Glutamatergic neuron (in vitro differentiated cells): ENCODE measurements around the gene SMTNL1. TPM values are rescaled to one million over a fixed set of nuclear protein-coding genes. Genes with fewer than 3 reads are reported as not detected.

Source experiments
- DNase-seq: peaks from one replicate; pipeline ENCODE4 v3.0.0; 2022
- H3K27ac Mint-ChIP-seq: one replicate; pipeline ENCODE4 v1.8.0; 2020; ENCODE audit warnings: mild to moderate bottlenecking, mixed read lengths, inconsistent platforms; ENCODE audit not compliant: unreplicated experiment
- H3K27me3 Mint-ChIP-seq: one replicate; pipeline ENCODE4 v1.8.0; 2020; ENCODE audit warnings: mild to moderate bottlenecking, moderate library complexity, mixed read lengths, inconsistent platforms; ENCODE audit not compliant: unreplicated experiment
- H3K36me3 Mint-ChIP-seq: one replicate; pipeline ENCODE4 v1.8.0; 2020; ENCODE audit warnings: mild to moderate bottlenecking, mixed read lengths, inconsistent platforms; ENCODE audit not compliant: unreplicated experiment
- H3K4me1 Mint-ChIP-seq: one replicate; pipeline ENCODE4 v1.8.0; 2020; ENCODE audit warnings: mild to moderate bottlenecking, low read depth, mixed read lengths, inconsistent platforms; ENCODE audit not compliant: unreplicated experiment
- H3K4me3 Mint-ChIP-seq: one replicate; pipeline ENCODE4 v1.8.0; 2020; ENCODE audit warnings: mild to moderate bottlenecking, mixed read lengths, inconsistent platforms; ENCODE audit not compliant: unreplicated experiment
- H3K9me3 Mint-ChIP-seq: one replicate; pipeline ENCODE4 v1.8.0; 2020; ENCODE audit warnings: mild to moderate bottlenecking, moderate library complexity, mixed read lengths, inconsistent platforms; ENCODE audit not compliant: unreplicated experiment
- CTCF ChIP-seq: fragments of 200-600 bp; sonication (generic); IDR thresholded peaks from one replicate; pipeline ENCODE4 v1.5.0; 2021; ENCODE audit not compliant: partially characterized antibody, unreplicated experiment
- total RNA-seq: library from RNA; stranded (reverse); fragmentation: NEBNext Ultra II Directional; extraction: Animal tissue kit (Norgen Biotek cat#: 25700); gene quantifications from one replicate; pipeline ENCODE4 v1.2.1, GENCODE V29; 2021; ENCODE audit not compliant: unreplicated experiment

The SMTNL1 gene
- total RNA-seq, 1 donor from 2014 or later, result not detected

DNA sequence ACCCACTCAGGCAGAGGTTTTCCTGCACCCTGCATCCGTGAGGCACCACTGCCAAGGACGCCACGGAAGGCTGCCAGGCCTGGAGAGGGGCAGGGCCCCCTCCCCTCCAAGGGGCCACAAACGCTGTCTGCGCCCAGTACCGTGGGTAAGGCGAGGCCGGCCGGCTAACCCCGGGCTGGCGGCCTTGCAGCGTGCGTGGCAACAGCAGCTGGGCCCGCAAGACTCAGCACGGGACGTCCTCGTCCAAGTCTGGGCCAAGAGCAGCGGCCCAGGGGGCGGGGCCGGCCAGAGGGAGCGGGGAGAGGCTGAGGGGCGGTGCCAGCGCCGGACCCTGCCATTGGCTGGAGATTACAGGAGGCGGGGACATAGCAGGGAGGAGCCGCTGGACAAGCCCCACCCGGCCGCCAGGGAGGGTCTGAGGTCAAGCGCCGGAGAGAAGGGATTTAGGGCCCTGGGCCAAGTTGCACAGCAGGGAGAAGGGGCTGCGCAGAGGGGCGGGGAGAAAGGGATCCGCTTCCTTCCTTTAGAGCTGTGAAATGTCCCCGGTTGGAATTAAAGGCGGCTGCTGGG, 37.9 kb upstream of the SMTNL1 start:
- Mint-ChIP-seq H3K4me1 (peaks cover 37% of the 10 kb centered on the region), H3K9me3 (peaks cover 13% of the 10 kb centered on the region), H3K27ac (peak overlapping the region; percentile 1), H3K36me3 (no peaks in the 10 kb centered on the region), H3K4me3 (peak overlapping the region; percentile 68), H3K27me3 (peaks cover 8% of the 10 kb centered on the region)
- DNase-seq, result peak; percentile 97
- TF ChIP-seq CTCF, result no peak

DNA sequence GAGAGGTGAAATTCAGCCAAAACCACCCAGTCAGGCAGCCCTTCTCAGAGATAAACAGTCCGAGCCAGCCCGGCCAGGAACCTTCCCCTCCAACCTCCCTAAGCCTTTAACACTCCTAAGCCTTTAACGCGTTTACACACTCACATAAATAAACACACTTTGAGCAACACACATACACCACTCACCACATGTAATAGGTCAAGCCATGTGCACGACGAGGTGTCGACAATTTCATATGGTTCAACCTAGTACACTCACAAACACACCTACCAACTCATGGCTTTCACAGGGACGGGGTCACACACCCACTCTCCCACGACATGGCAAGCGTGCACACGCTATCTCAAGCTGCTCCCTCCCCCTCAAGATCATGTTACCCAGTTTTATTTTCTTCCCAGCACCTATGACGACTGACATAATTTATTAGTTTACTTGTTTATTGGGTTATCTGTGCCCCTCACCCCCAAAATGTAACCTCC, 37.4 kb upstream of the SMTNL1 start:
- DNase-seq, result no peak
- Mint-ChIP-seq H3K36me3 (no peaks in the 10 kb centered on the region), H3K4me1 (peaks cover 36% of the 10 kb centered on the region), H3K4me3 (peak overlapping the region; percentile 68), H3K9me3 (peaks cover 13% of the 10 kb centered on the region), H3K27ac (peak overlapping the region; percentile 10), H3K27me3 (peaks cover 6% of the 10 kb centered on the region)
- TF ChIP-seq CTCF, result no peak

DNA sequence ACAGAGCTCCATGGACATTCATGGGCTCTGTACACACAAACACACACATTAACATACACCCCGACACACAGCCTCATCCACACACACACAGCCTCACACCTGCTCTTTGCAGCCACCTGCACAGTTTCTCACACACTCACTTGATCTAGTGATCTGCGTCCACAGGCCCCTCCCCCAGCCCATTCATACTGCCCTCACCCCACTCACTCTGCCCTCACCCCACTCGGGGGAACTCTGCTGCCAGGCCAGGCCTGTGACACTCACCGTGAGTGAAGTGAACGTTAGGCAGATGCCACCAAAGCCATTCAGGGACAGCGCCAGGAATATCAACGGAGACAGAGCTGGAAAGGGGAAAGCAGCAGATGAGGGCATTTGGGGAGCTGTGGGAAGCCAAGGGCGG, 36.9 kb upstream of the SMTNL1 start:
- H3K4me3 Mint-ChIP-seq, result peak overlapping the region; percentile 68

GRCh38 chr11:57500926-57501325, 36.5 kb upstream of the SMTNL1 start:
- Mint-ChIP-seq H3K36me3 (no peaks in the 10 kb centered on the region), H3K9me3 (peaks cover 13% of the 10 kb centered on the region), H3K4me3 (no peak overlapping the region), H3K4me1 (peaks cover 35% of the 10 kb centered on the region), H3K27me3 (peaks cover 6% of the 10 kb centered on the region), H3K27ac (peak overlapping the region; percentile 10)
- TF ChIP-seq CTCF, result no peak
- DNase-seq, result no peak

More for the DNA sequence above, 36.9 kb upstream of the SMTNL1 start:
- no peak for DNase-seq
- Mint-ChIP-seq H3K9me3 (peaks cover 13% of the 10 kb centered on the region), H3K27ac (peak overlapping the region; percentile 10), H3K27me3 (peaks cover 6% of the 10 kb centered on the region), H3K36me3 (no peaks in the 10 kb centered on the region), H3K4me1 (peaks cover 36% of the 10 kb centered on the region)
- TF ChIP-seq CTCF, result no peak

DNA sequence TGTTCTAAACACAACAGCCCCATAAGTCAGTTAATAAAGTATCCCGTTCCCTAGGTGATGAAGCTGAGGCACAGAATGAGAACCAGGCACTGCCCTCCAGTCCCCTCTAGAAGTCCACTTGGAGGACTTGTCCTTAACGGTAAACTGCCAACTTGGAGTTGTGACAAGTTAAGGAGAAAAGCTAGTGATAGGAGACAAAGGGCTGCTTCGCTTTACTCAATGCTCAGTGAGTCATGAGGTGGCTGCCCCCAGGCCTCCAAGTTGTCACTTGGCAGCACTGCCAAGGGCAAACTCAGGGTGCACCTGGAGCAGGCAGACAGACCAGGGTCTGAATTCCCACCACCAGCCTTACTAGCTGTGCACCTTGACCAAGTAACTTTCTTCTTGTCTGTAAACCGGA, 35.4 kb upstream of the SMTNL1 start:
- Mint-ChIP-seq H3K9me3 (peaks cover 11% of the 10 kb centered on the region), H3K27me3 (peaks cover 6% of the 10 kb centered on the region), H3K36me3 (no peaks in the 10 kb centered on the region), H3K4me3 (no peak overlapping the region), H3K27ac (no peak overlapping the region), H3K4me1 (peaks cover 26% of the 10 kb centered on the region)
- DNase-seq, result no peak
- TF ChIP-seq CTCF, result no peak
